PC-3 (cell line): ENCODE measurements around the gene HRH1. TPM values are rescaled to one million over a fixed set of nuclear protein-coding genes. Genes with fewer than 3 reads are reported as not detected.

Experiments used
- ATAC-seq: fragments of 200-7000 bp; cut with Tn5 transposase; 2 replicates; pipeline ENCODE4 v1.9.1; 2020; ENCODE audit warnings: mild to moderate bottlenecking, moderate library complexity
- BruUV-seq: library from RNA; stranded (reverse); fragments of 400-500 nt; replicated peaks from 2 replicates; lab custom pipeline; 2021; lab: Mats Ljungman, UMichigan
- CTCF ChIA-PET: fragments of 300-600 bp; sonication (Branson Sonifier 250); formaldehyde crosslinking; loops from one replicate; lab custom pipeline; 2022; ENCODE audit warnings: antibody characterized with exemption; lab: Charles Lee
- POLR2A ChIA-PET: fragments of 300-600 bp; sonication (Branson Sonifier 250); formaldehyde crosslinking; loops from one replicate; lab custom pipeline; 2022; ENCODE audit warnings: antibody characterized with exemption; ENCODE audit not compliant: unreplicated experiment; lab: Charles Lee
- DNase-seq: peaks from one replicate; pipeline ENCODE4 v3.0.0-alpha.2; 2015
- H2AFZ ChIP-seq: fragments of 300-600 bp; sonication (generic); 2 replicates; pipeline ENCODE4 v1.6.0; 2016; ENCODE audit warnings: antibody characterized with exemption, low read length
- H3F3A ChIP-seq: fragments of 300-600 bp; sonication (generic); one replicate; pipeline ENCODE4 v1.6.0; 2017; ENCODE audit warnings: antibody characterized with exemption, low read length, control low read depth, mild to moderate bottlenecking; ENCODE audit not compliant: unreplicated experiment
- H3K27ac ChIP-seq: fragments of 300-600 bp; sonication (generic); 2 replicates; pipeline ENCODE4 v1.5.1; 2016; ENCODE audit warnings: mild to moderate bottlenecking, low read length
- H3K27me3 ChIP-seq: fragments of 300-600 bp; sonication (generic); 2 replicates; pipeline ENCODE4 v1.6.1; 2016; ENCODE audit warnings: low read length, mixed read lengths
- H3K36me3 ChIP-seq: fragments of 300-600 bp; sonication (generic); 2 replicates; pipeline ENCODE4 v1.6.1; 2016; ENCODE audit warnings: low read depth, mixed run types, low read length, mixed read lengths
- H3K4me1 ChIP-seq: fragments of 300-600 bp; sonication (generic); 2 replicates; pipeline ENCODE4 v1.5.1; 2016; ENCODE audit warnings: low read length; ENCODE audit not compliant: insufficient read depth
- H3K4me2 ChIP-seq: fragments of 300-600 bp; sonication (generic); 2 replicates; pipeline ENCODE4 v1.6.0; 2016; ENCODE audit warnings: low read length
- H3K4me3 ChIP-seq: fragments of 300-600 bp; sonication (generic); 2 replicates; pipeline ENCODE4 v1.5.1; 2016; ENCODE audit warnings: mild to moderate bottlenecking, low read length, mixed read lengths
- H3K79me2 ChIP-seq: fragments of 300-600 bp; sonication (generic); 2 replicates; pipeline ENCODE4 v1.6.1; 2017; ENCODE audit warnings: low read length, mixed read lengths
- H3K9ac ChIP-seq: fragments of 300-600 bp; sonication (generic); 2 replicates; pipeline ENCODE4 v1.6.0; 2016; ENCODE audit warnings: mild to moderate bottlenecking, low read length
- H3K9me2 ChIP-seq: fragments of 300-600 bp; sonication (generic); replicated peaks from 2 replicates; pipeline ENCODE4 v1.6.1; 2016; ENCODE audit warnings: mixed run types, low read length, mixed read lengths
- H3K9me3 ChIP-seq: fragments of 300-600 bp; sonication (generic); 2 replicates; pipeline ENCODE4 v1.6.1; 2016; ENCODE audit warnings: low read length, mixed read lengths
- H4K20me1 ChIP-seq: fragments of 300-600 bp; sonication (generic); 2 replicates; pipeline ENCODE4 v1.6.1; 2016; ENCODE audit warnings: low read length, mixed read lengths
- EZH2 ChIP-seq: fragments of 300-600 bp; sonication (generic); IDR thresholded peaks from one replicate; pipeline ENCODE4 v1.6.1; 2017; ENCODE audit warnings: antibody characterized with exemption, mild to moderate bottlenecking, low read length; ENCODE audit not compliant: unreplicated experiment
- EZH2phosphoT487 ChIP-seq: fragments of 300-600 bp; sonication (generic); IDR thresholded peaks from 2 replicates; pipeline ENCODE4 v1.6.1; 2018; ENCODE audit warnings: mild to moderate bottlenecking, antibody characterized with exemption, low read length, borderline replicate concordance
- intact Hi-C: fragments of 100-400 bp; cut with micrococcal nuclease; formaldehyde crosslinking; loops from 2 replicates; pipeline ENCODE4 v1.9.0; 2023
- total RNA-seq: library from RNA; depleted of rRNA; stranded (reverse); fragments of >200 nt; gene quantifications from 2 replicates; pipeline ENCODE4 v1.2.3, GENCODE V29; 2014
- TF ChIP-seq, protein P1 (sequence below): fragments of 300-600 bp; sonication (generic); conservative IDR thresholded peaks from 2 replicates; pipeline ENCODE4 v1.5.1; 2017; ENCODE audit warnings: antibody characterized with exemption, low read depth, mild to moderate bottlenecking, low read length

The HRH1 gene
- total RNA-seq, 1 experiment from 2014 or later: 5.9 TPM

DNA sequence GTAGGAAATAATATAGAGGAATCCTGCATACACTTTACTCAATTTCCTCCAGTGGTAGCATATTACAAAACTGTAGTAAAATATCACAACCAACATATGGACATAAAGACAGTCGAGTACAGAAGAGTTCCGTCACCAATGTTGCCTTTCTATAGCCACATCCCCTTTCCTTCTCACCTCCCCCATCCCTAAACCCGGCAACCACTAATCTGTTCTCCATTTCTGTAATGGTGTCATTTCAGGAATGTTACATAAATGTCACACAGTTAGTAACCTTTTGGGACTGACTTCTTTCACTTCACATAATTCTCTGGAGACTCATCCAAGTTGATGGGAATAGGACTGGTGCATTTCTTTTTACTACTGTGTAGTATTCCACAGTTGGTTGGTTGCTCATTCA is 76.5 kb downstream of the HRH1 start:
- no peak overlapping the region for H2AFZ ChIP-seq
- H3K4me1 ChIP-seq: peaks cover 12% of the 10 kb centered on the region
- ChIA-PET CTCF (no interaction called here), POLR2A (no interaction called here)
- no peaks in the 10 kb centered on the region for H3K27me3 ChIP-seq
- H3K79me2 ChIP-seq: peaks cover 13% of the 10 kb centered on the region
- no peaks in the 10 kb centered on the region for H4K20me1 ChIP-seq
- no peak overlapping the region for H3K9ac ChIP-seq
- H3K36me3 ChIP-seq: no peaks in the 10 kb centered on the region
- no peaks in the 10 kb centered on the region for H3K9me3 ChIP-seq
- H3F3A ChIP-seq: no peaks in the 10 kb centered on the region
- H3K27ac ChIP-seq: no peak overlapping the region
- no peak for TF ChIP-seq EZH2phosphoT487
- TF ChIP-seq, protein P1, sequence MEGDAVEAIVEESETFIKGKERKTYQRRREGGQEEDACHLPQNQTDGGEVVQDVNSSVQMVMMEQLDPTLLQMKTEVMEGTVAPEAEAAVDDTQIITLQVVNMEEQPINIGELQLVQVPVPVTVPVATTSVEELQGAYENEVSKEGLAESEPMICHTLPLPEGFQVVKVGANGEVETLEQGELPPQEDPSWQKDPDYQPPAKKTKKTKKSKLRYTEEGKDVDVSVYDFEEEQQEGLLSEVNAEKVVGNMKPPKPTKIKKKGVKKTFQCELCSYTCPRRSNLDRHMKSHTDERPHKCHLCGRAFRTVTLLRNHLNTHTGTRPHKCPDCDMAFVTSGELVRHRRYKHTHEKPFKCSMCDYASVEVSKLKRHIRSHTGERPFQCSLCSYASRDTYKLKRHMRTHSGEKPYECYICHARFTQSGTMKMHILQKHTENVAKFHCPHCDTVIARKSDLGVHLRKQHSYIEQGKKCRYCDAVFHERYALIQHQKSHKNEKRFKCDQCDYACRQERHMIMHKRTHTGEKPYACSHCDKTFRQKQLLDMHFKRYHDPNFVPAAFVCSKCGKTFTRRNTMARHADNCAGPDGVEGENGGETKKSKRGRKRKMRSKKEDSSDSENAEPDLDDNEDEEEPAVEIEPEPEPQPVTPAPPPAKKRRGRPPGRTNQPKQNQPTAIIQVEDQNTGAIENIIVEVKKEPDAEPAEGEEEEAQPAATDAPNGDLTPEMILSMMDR: no peak
- no peak for TF ChIP-seq EZH2
- no peak overlapping the region for H3K4me3 ChIP-seq
- ATAC-seq (no peak), DNase-seq (no peak)
- intact Hi-C loops: no loop called here
- BruUV-seq: no TSS peak
- no peaks in the 10 kb centered on the region for H3K9me2 ChIP-seq
- H3K4me2 ChIP-seq: no peak overlapping the region

DNA sequence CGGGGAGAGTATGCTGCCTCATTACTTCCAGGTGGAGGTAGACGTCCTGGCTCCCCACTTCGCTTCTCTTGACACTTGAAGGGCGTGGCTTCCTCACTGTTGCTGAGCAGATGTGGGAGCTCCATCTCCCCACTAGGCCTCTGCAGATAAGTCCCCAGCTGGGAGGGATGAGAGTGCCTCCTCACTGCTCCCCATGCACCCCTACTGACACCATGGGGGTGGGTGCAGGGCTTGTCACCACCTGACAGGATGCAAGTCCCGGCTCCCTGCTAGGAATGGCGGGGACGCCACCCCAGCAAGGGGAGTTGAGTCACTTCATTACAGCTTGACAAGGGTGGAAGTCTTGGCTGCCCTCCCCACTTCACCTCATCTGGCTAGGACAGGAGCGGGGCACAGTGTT is 81.1 kb downstream of the HRH1 start:
- no peaks in the 10 kb centered on the region; the same call in 1 of the 2 replicates for H3K36me3 ChIP-seq
- intact Hi-C loops: no loop called here
- POLR2A ChIA-PET: no interaction called here

More for the DNA sequence above, 81.1 kb downstream of the HRH1 start:
- peaks cover 34% of the 10 kb centered on the region for H3K4me1 ChIP-seq
- H3F3A ChIP-seq: peaks cover 6% of the 10 kb centered on the region
- DNase-seq (no peak), ATAC-seq (no peak)
- no peaks in the 10 kb centered on the region for H3K27me3 ChIP-seq
- H3K9me2 ChIP-seq: no peaks in the 10 kb centered on the region
- no peak overlapping the region for H2AFZ ChIP-seq
- CTCF ChIA-PET: interaction anchor here (0.8 kb wide), 1 partner anchor 100 kb away, joined by 4 read pairs; no protein-coding TSS in a partner anchor
- no TSS peak for BruUV-seq
- no peaks in the 10 kb centered on the region for H3K9me3 ChIP-seq
- H3K4me2 ChIP-seq: no peak overlapping the region
- H3K79me2 ChIP-seq: peaks cover 9% of the 10 kb centered on the region
- H3K27ac ChIP-seq: no peak overlapping the region
- H3K9ac ChIP-seq: no peak overlapping the region
- H4K20me1 ChIP-seq: no peaks in the 10 kb centered on the region
- TF ChIP-seq EZH2 (no peak), EZH2phosphoT487 (no peak)
- TF ChIP-seq, protein P1: no peak
- no peak overlapping the region for H3K4me3 ChIP-seq
